HFF-Myc (cell line): ENCODE measurements around the gene MBD2.

Experiments
- DNase-seq: peaks from one replicate; pipeline ENCODE4 v3.0.0-alpha.2; 2011; ENCODE audit warnings: low read depth; ENCODE audit errors: extremely low read depth
- H3K4me3 ChIP-seq: replicated peaks from 2 replicates; pipeline ENCODE4 v1.5.1; 2011; ENCODE audit warnings: low read depth, mild to moderate bottlenecking, control low read depth, low read length
- TF ChIP-seq, protein P1 (sequence below): IDR thresholded peaks from 2 replicates; pipeline ENCODE4 v1.5.1; 2012; ENCODE audit warnings: mild to moderate bottlenecking, low read depth, low read length, control low read depth; ENCODE audit errors: missing control alignments

The MBD2 gene

DNA sequence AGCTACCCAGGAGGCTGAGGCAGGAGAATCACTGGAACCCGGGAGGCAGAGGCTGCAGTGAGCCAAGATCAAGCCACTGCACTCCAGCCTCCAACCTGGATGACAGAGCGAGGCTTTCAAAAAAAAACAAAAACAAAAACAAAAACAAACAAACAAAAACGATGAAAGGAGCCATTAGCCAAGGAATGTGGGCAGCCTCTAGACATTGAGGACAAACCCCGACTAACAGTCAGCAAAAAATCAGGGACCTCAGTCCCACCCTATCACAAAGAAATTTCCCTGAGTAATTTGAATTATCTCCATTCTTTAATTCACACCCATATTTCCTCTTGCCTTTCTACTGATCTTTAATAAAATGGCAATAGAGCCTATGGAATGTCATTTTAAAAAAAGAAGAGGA lies 75.8 kb downstream of the MBD2 start:
- no peak overlapping the region for H3K4me3 ChIP-seq
- DNase-seq: no peak

DNA sequence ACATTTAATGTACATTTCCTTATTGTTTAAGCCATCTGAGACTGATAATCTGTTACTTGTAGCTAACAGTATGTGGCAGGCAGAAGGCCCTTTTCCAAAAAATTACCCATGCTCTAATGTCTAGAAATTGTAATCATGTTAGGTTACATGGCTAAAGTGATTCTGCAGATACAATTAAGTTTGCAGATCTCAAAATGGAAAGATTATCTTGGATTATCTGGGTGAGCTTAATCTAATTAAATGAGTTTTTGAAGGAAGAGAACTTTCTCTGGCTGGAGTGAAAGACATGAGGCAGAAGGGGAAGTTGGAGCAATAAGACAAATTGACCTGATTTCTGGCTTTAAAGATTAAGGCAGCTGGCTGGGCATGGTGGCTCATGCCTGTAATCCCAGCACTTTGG lies 76.3 kb downstream of the MBD2 start:
- TF ChIP-seq, protein P1, sequence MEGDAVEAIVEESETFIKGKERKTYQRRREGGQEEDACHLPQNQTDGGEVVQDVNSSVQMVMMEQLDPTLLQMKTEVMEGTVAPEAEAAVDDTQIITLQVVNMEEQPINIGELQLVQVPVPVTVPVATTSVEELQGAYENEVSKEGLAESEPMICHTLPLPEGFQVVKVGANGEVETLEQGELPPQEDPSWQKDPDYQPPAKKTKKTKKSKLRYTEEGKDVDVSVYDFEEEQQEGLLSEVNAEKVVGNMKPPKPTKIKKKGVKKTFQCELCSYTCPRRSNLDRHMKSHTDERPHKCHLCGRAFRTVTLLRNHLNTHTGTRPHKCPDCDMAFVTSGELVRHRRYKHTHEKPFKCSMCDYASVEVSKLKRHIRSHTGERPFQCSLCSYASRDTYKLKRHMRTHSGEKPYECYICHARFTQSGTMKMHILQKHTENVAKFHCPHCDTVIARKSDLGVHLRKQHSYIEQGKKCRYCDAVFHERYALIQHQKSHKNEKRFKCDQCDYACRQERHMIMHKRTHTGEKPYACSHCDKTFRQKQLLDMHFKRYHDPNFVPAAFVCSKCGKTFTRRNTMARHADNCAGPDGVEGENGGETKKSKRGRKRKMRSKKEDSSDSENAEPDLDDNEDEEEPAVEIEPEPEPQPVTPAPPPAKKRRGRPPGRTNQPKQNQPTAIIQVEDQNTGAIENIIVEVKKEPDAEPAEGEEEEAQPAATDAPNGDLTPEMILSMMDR: no peak
- no peak overlapping the region for H3K4me3 ChIP-seq
- DNase-seq: no peak

More for the DNA sequence above, 75.8 kb downstream of the MBD2 start:
- TF ChIP-seq, protein P1: no peak

DNA sequence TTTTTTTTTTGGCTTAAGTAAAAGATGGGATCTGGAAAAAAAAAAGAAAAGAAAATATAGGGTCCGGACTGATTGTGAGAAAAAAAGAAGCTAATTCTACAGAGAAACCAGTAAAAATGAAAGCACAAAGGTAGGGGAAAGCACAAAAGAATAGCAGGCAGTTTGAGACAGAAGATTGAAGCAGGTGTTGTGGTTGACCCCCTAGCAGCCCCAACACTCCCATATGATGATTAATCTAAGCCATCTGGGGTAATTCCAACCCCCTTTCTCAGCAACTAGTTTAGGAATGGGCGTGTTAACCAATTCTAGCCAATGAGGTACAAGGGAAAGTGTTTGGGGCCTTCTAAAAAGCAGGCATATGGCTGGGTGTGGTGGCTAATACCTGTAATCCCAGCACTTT lies 77.0 kb downstream of the MBD2 start:
- DNase-seq: peak; percentile 30
- H3K4me3 ChIP-seq: no peak overlapping the region
- TF ChIP-seq, protein P1: no peak

DNA sequence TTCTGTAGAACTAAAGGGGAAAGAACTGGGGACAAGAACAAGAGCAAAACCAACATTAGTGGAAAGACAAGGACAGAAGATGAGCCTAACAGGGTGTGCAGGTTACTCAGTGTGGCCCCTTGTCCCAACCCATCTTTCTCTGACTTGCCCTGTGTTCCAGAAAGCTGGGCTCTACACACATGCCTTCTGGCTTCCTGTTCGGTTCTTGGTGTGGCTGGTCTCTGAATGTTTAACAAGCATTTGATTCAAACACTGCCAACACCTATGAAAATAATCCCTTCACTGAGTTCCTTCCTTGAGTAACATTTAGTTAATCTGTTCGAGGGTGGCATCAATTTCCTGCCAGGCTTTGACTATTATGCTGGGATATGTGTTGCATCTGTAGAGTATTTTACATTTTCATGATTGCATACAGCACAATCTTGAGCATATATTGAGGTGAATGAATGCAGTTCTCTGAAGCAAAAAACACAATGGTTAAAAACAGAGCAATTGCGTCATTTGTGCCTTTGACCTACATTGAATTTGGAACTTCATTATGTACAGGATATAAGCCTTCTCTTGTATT lies 83.3 kb downstream of the MBD2 start:
- no peak overlapping the region for H3K4me3 ChIP-seq
- no peak for DNase-seq
- TF ChIP-seq, protein P1: no peak

DNA sequence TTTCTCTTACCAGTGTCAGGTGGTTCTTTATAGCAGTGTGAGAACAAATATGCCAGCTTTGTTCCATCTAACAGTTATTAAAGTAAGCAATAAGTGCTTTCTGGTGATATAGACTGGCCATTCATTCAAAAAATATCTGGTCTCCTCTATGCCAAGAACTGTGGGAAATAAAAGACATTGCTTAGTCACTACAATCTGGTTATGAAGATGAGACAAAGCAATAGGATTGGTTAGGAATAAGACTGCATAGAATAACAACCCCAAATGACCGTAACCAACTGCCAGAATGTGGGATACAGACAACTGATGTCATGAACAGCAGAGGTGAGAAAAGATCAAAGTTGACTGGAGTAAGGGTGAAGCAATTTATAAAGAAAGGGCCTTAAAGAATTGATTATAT lies 83.8 kb downstream of the MBD2 start:
- DNase-seq: no peak
- TF ChIP-seq, protein P1: no peak
- H3K4me3 ChIP-seq: no peak overlapping the region

DNA sequence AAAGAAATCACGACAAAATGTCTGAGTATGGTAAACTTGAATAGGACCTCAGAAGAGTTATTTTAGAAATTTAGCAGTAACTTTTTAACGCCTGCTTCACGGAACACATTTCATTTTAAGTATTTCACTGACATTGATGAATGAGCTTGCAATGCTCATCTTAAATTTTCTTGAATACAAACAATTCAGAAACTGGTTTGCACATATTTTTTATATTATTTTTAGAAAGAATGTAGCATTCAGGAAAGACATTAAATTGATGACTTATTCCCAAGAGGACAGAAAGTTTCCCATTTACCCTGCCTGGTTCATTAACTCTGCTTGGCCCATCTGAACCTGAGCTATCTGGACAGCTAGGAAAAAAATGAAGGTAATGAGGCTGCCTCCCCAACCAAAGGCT lies 89.3 kb downstream of the MBD2 start:
- no peak overlapping the region for H3K4me3 ChIP-seq
- TF ChIP-seq, protein P1: no peak
- no peak for DNase-seq

DNA sequence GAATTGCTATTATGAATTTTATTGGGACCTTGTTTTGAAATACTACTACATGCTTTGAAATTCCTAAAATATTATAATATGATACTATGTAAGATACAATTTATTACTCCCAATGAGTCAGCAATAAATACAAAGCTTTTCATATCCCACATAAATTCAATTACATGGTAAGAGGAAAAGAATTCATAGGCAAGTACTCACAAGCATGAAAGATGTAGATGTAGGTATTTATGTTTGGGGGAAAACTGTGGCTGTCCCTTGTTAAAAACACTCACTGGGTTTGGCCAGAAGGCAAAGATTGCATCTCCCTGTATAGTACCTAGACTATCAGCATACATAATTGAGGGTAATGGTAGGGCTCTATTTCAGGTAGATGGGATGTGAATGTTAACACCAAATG lies 90.4 kb downstream of the MBD2 start:
- no peak overlapping the region for H3K4me3 ChIP-seq
- DNase-seq: no peak
- TF ChIP-seq, protein P1: no peak
